A549 (cell line): ENCODE results near the gene DYNC1I2.

Source experiments
- CHD2 ChIP-seq: fragments of 150-350 bp; IDR thresholded peaks from 2 replicates; pipeline ENCODE4 v1.6.1; 2014; ENCODE audit warnings: low read length; ENCODE audit not compliant: partially characterized antibody
- TF ChIP-seq, protein P1 (sequence below): fragments of 450-650 bp; IDR thresholded peaks from 2 replicates; pipeline ENCODE4 v1.6.1; 2014; ENCODE audit warnings: antibody characterized with exemption

DNA sequence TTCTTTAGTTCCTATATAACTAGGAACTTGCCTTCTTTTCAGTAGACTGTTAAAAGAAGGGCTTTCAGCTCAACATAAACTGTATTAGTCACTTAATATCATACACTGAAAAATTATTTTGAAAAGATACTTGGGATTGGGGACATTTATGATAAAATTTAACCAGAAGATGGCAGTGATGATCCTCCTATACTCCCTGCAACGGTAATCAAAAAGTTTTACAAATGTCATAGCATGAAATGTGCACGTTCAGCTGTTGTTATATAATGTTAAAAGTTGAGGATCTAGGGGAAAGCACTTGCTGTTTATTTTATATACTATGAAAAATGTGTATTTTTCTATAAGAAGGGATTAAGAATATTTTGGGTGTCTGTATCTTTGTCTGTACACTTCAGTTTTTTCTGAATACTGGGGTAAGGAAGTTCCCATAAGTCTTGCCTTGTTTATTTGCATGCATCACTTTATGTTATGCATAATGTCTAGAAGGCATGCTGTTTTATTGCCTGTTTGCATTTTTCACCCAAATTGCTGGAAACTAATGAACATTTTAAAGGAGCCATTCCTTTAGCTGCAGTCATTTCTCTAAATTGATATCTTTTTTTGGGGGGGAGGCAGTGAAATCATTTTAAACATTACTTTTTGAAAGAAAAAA lies 19.0 kb downstream of the DYNC1I2 start:
- TF ChIP-seq, protein P1, sequence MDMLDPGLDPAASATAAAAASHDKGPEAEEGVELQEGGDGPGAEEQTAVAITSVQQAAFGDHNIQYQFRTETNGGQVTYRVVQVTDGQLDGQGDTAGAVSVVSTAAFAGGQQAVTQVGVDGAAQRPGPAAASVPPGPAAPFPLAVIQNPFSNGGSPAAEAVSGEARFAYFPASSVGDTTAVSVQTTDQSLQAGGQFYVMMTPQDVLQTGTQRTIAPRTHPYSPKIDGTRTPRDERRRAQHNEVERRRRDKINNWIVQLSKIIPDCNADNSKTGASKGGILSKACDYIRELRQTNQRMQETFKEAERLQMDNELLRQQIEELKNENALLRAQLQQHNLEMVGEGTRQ = no peak
- TF ChIP-seq CHD2 = no peak
